IPS-18c (cell line): ENCODE results near the gene GAD2.
"Not testable (repeated sequence)": the region's sequence is repeated elsewhere in the genome, so short reads cannot be mapped to it uniquely, and the experiment has no call there.

Experiments used
- H3K4me3 ChIP-seq: 2 replicates; pipeline ENCODE4 v1.7.0; 2013; ENCODE audit warnings: low read depth, mild to moderate bottlenecking, low read length, moderate library complexity; ENCODE audit not compliant: insufficient read depth
- H3K9me3 ChIP-seq: one replicate; pipeline ENCODE4 v1.6.1; 2013; ENCODE audit warnings: mild to moderate bottlenecking, low read length, moderate library complexity; ENCODE audit not compliant: control insufficient read depth, insufficient read depth

Gene GAD2

DNA sequence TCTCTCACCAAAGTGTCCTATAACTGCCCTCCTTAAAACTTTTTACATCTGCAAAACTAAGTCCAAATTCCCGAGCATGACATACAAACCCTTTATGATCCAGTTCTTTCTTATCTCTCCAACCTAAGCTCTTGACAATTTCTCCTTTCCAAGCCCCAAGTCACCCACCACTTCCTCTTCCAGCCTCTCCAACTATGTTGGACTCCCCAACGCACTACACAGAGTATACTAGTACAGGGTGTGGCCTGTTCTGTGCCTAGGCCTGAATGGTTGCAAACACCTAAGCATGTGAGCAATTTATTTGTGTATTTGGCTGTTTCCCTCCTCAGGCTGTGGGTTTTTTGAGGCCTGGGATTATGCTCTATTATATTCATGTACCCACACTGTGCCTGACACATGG lies 120.4 kb downstream of the GAD2 start:
- no peaks in the 10 kb centered on the region for H3K9me3 ChIP-seq
- no peak overlapping the region for H3K4me3 ChIP-seq

DNA sequence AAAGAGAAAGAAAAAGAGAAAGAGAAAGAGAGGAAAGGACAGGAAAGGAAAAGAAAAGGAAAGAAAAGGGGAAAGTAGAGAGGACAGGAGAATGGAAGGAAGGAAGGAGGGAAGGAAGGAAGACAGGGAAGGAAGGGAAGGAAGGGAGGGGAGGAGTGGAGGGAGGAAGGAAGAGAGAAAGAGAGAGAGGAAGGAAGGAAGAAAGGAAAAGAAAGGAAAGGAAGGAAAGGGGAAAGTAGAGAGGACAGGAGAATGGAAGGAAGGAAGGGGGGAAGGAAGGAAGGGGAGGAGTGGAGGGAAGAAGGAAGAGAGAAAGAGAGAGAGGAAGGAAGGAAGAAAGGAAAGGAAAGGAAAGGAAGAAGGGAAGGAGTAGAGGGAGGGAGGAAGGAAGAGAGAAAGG lies 125.1 kb downstream of the GAD2 start:
- H3K9me3 ChIP-seq: no peaks in the 10 kb centered on the region
- H3K4me3 ChIP-seq: no peak overlapping the region

DNA sequence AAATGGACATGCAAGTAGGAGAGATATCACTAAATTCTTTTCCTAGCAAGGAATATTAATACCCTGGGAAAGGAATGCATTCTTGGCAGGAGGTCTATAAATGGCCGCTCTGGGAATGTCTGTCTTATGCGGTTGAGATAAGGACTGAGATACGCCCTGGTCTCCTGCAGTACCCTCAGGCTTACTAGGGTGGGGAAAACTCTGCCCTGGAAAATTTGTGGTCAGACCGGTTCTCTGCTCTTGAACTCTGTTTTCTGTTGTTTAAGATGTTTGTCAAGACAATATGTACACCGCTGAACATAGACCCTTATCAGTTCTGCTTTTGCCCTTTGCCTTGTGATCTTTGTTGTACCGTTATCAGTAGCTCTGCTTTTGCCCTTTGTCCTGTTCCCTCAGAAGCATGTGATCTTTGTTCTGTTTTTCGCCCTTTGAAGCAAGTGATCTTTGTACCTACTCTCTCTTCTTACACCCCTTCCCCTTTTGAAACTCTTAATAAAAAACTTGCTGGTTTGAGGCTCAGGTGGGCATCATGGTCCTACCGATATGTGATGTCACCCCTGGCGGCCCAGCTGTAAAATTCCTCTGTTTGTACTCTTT lies 132.3 kb downstream of the GAD2 start:
- H3K9me3 ChIP-seq, H3K4me3 ChIP-seq: not testable (repeated sequence)
